Gastrocnemius medialis (tissue), 4 donors: ENCODE results near the gene LRWD1.

Experiments used
- CTCF ChIP-seq, 5 experiments: fragments of 450-650 bp in 3 of 5; fragments of 200-600 bp in 2 of 5; sonication (generic) in 2 of 5; IDR thresholded peaks in 4 of 5; conservative IDR thresholded peaks in 1 of 5; 1 replicate in 4 of 5; 2 replicates in 1 of 5; pipeline ENCODE4 v1.5.1; 2016 to 2019; ENCODE audit warnings: antibody characterized with exemption in 5 of 5, mild to moderate bottlenecking in 3 of 5, moderate library complexity in 3 of 5
- POLR2A ChIP-seq, 2 donors: fragments of 450-650 bp; IDR thresholded peaks; one replicate each; pipeline ENCODE4 v1.6.1; 2017; ENCODE audit warnings: antibody characterized with exemption in 2 of 2, mild to moderate bottlenecking in 2 of 2, moderate library complexity in 2 of 2

GRCh38 chr7:102416406-102416805 is 48.4 kb upstream of the LRWD1 start:
- TF ChIP-seq CTCF (IDR thresholded peaks at IDR 0.05 in 4 of 5, conservative IDR thresholded peaks at IDR 0.05 in 1 of 5), result no peak
- no peak for TF ChIP-seq POLR2A (IDR thresholded peaks at IDR 0.05)
